ENCODE data around the gene FAM222B.
"Not testable (repeated sequence)": the region's sequence is repeated elsewhere in the genome, so short reads cannot be mapped to it uniquely, and the experiment has no call there.

DNA sequence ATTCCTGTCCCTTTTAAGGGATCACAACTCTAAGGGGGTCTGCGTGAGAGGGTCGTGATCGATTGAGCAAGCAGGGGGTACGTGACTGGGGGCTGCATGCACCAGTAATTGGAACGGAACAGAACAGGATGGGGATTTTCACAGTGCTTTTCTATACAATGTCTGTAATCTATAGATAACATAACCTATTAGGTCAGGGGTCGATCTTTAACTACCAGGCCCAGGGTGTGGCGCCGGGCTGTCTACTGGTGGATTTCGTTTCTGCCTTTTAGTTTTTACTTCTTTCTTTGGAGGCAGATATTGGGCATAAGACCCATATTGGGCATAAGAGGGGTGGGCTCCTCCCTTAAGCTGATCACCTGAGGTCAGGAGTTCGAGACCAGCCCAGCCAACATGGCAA is 6.0 kb downstream of the FAM222B start:
- TF ChIP-seq, protein P1, sequence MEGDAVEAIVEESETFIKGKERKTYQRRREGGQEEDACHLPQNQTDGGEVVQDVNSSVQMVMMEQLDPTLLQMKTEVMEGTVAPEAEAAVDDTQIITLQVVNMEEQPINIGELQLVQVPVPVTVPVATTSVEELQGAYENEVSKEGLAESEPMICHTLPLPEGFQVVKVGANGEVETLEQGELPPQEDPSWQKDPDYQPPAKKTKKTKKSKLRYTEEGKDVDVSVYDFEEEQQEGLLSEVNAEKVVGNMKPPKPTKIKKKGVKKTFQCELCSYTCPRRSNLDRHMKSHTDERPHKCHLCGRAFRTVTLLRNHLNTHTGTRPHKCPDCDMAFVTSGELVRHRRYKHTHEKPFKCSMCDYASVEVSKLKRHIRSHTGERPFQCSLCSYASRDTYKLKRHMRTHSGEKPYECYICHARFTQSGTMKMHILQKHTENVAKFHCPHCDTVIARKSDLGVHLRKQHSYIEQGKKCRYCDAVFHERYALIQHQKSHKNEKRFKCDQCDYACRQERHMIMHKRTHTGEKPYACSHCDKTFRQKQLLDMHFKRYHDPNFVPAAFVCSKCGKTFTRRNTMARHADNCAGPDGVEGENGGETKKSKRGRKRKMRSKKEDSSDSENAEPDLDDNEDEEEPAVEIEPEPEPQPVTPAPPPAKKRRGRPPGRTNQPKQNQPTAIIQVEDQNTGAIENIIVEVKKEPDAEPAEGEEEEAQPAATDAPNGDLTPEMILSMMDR (IDR thresholded peaks at IDR 0.05; ENCODE audit: low read depth, low read length): not testable (repeated sequence)
- TF ChIP-seq POLR2A (IDR thresholded peaks at IDR 0.05; ENCODE audit: extremely low read depth, insufficient read length): not testable (repeated sequence)
